HepG2 (cell line): Measurements from ENCODE around the gene IFNA6. TPM values are rescaled to one million over a fixed set of nuclear protein-coding genes. Genes with fewer than 3 reads are reported as not detected.

Experiments used
- ATF1 ChIP-seq: IDR thresholded peaks from 2 replicates; pipeline ENCODE4 v1.6.1; 2016; ENCODE audit warnings: mild to moderate bottlenecking, control low read depth
- EHMT2 ChIP-seq: fragments of 200-600 bp; sonication (generic); IDR thresholded peaks from 2 replicates; pipeline ENCODE4 v1.7.0; 2017; ENCODE audit warnings: antibody characterized with exemption, low read depth, low read length, borderline replicate concordance
- ETV6 ChIP-seq: sonication (generic); formaldehyde crosslinking; conservative IDR thresholded peaks from 2 replicates; pipeline ENCODE4 v1.4.0; 2020; ENCODE audit warnings: missing genetic modification reagents
- KLF12 ChIP-seq: sonication (generic); formaldehyde crosslinking; IDR thresholded peaks from 2 replicates; pipeline ENCODE4 v1.4.0; 2020; ENCODE audit warnings: missing genetic modification reagents, borderline replicate concordance
- KLF15 ChIP-seq: sonication (generic); formaldehyde crosslinking; IDR thresholded peaks from 2 replicates; pipeline ENCODE4 v1.8.1; 2023; ENCODE audit warnings: borderline replicate concordance, mild to moderate bottlenecking, inconsistent platforms, missing genetic modification reagents, mixed read lengths
- MAZ ChIP-seq, 2 experiments: sonication (generic) in 1 of 2; formaldehyde crosslinking in 1 of 2; IDR thresholded peaks; 2 replicates each; pipeline versions ENCODE4 v1.5.0 to v1.6.1; 2012 to 2020; ENCODE audit warnings: low read depth in 2 of 2, mild to moderate bottlenecking in 2 of 2, borderline replicate concordance in 1 of 2, improper control_type of control experiment in 1 of 2, low read length in 1 of 2, missing genetic modification reagents in 1 of 2, moderate library complexity in 1 of 2
- MTA3 ChIP-seq: sonication (generic); formaldehyde crosslinking; IDR thresholded peaks from 2 replicates; pipeline ENCODE4 v1.4.0; 2020; ENCODE audit warnings: missing genetic modification reagents
- SMARCE1 ChIP-seq: fragments of 450-650 bp; IDR thresholded peaks from 2 replicates; pipeline ENCODE4 v1.6.1; 2017; ENCODE audit warnings: borderline replicate concordance
- SRF ChIP-seq: IDR thresholded peaks from 2 replicates; pipeline ENCODE4 v1.6.1; 2011; ENCODE audit warnings: mild to moderate bottlenecking, low read depth, low read length, moderate library complexity
- YEATS4 ChIP-seq: sonication (generic); formaldehyde crosslinking; IDR thresholded peaks from 2 replicates; pipeline ENCODE4 v1.4.0; 2020; ENCODE audit warnings: missing genetic modification reagents, borderline replicate concordance
- ZBTB42 ChIP-seq: sonication (generic); formaldehyde crosslinking; IDR thresholded peaks from 2 replicates; pipeline ENCODE4 v1.5.0; 2020; ENCODE audit warnings: mild to moderate bottlenecking, missing genetic modification reagents
- ZNF143 ChIP-seq: sonication (generic); formaldehyde crosslinking; IDR thresholded peaks from 2 replicates; pipeline ENCODE4 v1.4.0; 2020; ENCODE audit warnings: missing genetic modification reagents
- ZNF207 ChIP-seq: fragments of 450-650 bp; IDR thresholded peaks from 2 replicates; pipeline ENCODE4 v1.6.1; 2016; ENCODE audit warnings: antibody characterized with exemption, borderline replicate concordance
- ZNF282 ChIP-seq: fragments of 450-650 bp; IDR thresholded peaks from 2 replicates; pipeline ENCODE4 v1.6.1; 2018; ENCODE audit not compliant: partially characterized antibody
- ZNF501 ChIP-seq: sonication (generic); formaldehyde crosslinking; IDR thresholded peaks from 2 replicates; pipeline ENCODE4 v1.5.1; 2020; ENCODE audit warnings: mild to moderate bottlenecking, moderate library complexity, missing genetic modification reagents
- ZNF567 ChIP-seq: sonication (generic); formaldehyde crosslinking; IDR thresholded peaks from 2 replicates; pipeline ENCODE4 v1.8.1; 2023; ENCODE audit warnings: mild to moderate bottlenecking, missing genetic modification reagents, borderline replicate concordance
- ZNF589 ChIP-seq: sonication (generic); formaldehyde crosslinking; conservative IDR thresholded peaks from 2 replicates; pipeline ENCODE4 v1.8.0; 2022; ENCODE audit warnings: mild to moderate bottlenecking, moderate library complexity, missing genetic modification reagents
- ZNF607 ChIP-seq: sonication (generic); formaldehyde crosslinking; IDR thresholded peaks from 2 replicates; pipeline ENCODE4 v1.5.1; 2020; ENCODE audit warnings: missing genetic modification reagents, mild to moderate bottlenecking, borderline replicate concordance
- ZNF766 ChIP-seq: sonication (generic); formaldehyde crosslinking; IDR thresholded peaks from 2 replicates; pipeline ENCODE4 v1.5.0; 2020; ENCODE audit warnings: missing genetic modification reagents, borderline replicate concordance
- polyA plus RNA-seq, 8 experiments: library from polyadenylated mRNA; depleted of rRNA in 3 of 8; stranded (reverse) in 7 of 8; unstranded in 1 of 8; fragments of >200 nt; fragmentation: Illumina TruSeq in 4 of 8; extraction: Trizol in 4 of 8; gene quantifications; 2 replicates each; pipeline versions ENCODE4 v1.2.1 to v1.2.3, GENCODE V29; 2011 to 2016; ENCODE audit warnings: low read depth in 4 of 8, missing spikeins in 1 of 8, mixed read lengths in 1 of 8; ENCODE audit not compliant: insufficient read depth in 1 of 8
- total RNA-seq, 5 experiments: library from RNA; depleted of rRNA; stranded (reverse); fragments of >200 nt; fragmentation: Illumina TruSeq; extraction: Trizol; gene quantifications; 2 replicates each; pipeline ENCODE4 v1.2.3, GENCODE V29; 2016; ENCODE audit warnings: low read depth in 1 of 5
- TF ChIP-seq, protein P1 (sequence below): IDR thresholded peaks from 2 replicates; pipeline ENCODE4 v1.6.1; 2016; ENCODE audit warnings: control low read depth
- TF ChIP-seq, protein P2 (sequence below): sonication (generic); formaldehyde crosslinking; IDR thresholded peaks from 2 replicates; pipeline ENCODE4 v1.4.0; 2020; ENCODE audit warnings: mild to moderate bottlenecking, missing genetic modification reagents
- TF ChIP-seq, protein P3 (sequence below), 2 experiments: sonication (generic) in 1 of 2; formaldehyde crosslinking in 1 of 2; IDR thresholded peaks; 2 replicates each; pipeline versions ENCODE4 v1.4.0 to v1.6.1; 2018 to 2020; ENCODE audit warnings: missing genetic modification reagents in 2 of 2, borderline replicate concordance in 1 of 2, low read depth in 1 of 2, mild to moderate bottlenecking in 1 of 2, missing biosample characterization in 1 of 2
- TF ChIP-seq, protein P4 (sequence below): sonication (generic); formaldehyde crosslinking; IDR thresholded peaks from 2 replicates; pipeline ENCODE4 v1.4.0; 2020; ENCODE audit warnings: missing genetic modification reagents

Gene IFNA6
- total and polyA plus RNA-seq, 2 of the 13 experiments (the other 11 are each of a cell fraction or from before 2014, with no cell fraction given) = not detected

DNA sequence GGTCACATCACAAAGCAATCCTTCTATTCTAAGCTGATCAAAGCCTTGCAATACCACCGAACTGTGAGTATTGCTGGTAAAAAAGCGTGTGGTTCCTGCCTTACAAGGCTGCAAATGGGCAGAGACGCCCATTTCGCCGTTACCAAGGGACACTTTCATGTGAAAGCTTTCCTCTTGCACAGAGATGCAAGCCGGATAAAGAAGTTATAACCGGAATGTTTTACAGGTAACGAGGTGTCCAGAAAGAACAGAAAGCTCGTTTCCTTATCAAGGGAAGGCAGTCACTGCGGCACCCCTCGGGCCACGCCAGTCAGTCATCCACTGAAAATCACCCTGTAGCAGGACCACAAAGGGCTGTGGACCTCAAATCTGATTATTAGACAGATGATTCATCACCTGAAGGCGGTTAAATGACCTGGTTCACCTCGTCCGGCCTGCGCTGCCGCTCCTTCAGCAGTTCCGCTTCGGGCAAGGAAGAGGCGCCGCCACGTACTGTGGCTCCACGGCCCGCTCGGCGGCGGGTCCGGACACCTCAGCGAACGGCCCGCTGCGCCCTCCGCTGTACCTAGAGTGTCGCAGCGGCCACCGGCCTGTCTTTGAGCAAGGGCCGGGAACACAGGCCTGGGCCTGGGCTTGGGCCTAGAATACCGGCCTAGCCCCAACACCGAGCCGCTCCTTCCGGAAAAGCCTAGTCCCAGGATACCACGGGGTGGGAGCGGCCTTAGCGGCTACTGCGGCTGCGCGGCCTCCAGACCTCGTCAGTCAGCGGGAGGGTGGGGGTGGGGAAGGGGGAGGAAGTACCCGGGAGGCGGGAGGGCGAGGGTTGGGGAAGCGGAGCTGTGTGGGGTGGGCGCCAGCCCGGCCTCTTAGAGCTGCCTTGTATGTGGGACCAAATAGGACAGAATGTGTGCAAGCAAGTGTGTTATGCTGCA is 15.7 kb downstream of the IFNA6 start, which contains the start of gene KLHL9 (continued):
- TF ChIP-seq, protein P1, sequence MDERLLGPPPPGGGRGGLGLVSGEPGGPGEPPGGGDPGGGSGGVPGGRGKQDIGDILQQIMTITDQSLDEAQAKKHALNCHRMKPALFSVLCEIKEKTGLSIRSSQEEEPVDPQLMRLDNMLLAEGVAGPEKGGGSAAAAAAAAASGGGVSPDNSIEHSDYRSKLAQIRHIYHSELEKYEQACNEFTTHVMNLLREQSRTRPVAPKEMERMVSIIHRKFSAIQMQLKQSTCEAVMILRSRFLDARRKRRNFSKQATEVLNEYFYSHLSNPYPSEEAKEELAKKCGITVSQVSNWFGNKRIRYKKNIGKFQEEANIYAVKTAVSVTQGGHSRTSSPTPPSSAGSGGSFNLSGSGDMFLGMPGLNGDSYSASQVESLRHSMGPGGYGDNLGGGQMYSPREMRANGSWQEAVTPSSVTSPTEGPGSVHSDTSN (CRISPR knock-in tag) = no peak
- TF ChIP-seq ZNF766 (CRISPR knock-in tag) (no peak), ZBTB42 (no peak), ZNF607 (CRISPR knock-in tag) (peak; percentile 86), SRF (no peak), ETV6 (CRISPR knock-in tag) (no peak), ZNF567 (no peak), KLF12 (CRISPR knock-in tag) (0 out of 2 replicates have a peak, but pooled peaks have one; percentile 64), ZNF282 (no peak), KLF15 (CRISPR knock-in tag) (0 out of 2 replicates have a peak, but pooled peaks have one; percentile 29), ATF1 (no peak), ZNF143 (CRISPR knock-in tag) (peak; percentile 86), MAZ (IDR thresholded peaks at IDR 0.05; ENCODE audit: borderline replicate concordance, low read depth, low read length) (peak; percentile 71; the same call in 1 of the 2 replicates), MAZ (CRISPR knock-in tag; IDR thresholded peaks at IDR 0.05; ENCODE audit: low read depth) (peak; percentile 62; the same call in 1 of the 2 replicates), YEATS4 (CRISPR knock-in tag) (peak; percentile 89), SMARCE1 (no peak), ZNF207 (no peak), MTA3 (no peak), EHMT2 (no peak), ZNF501 (CRISPR knock-in tag) (peak; percentile 70), ZNF589 (CRISPR knock-in tag) (peak; percentile 49; the same call in 1 of the 2 replicates)
- TF ChIP-seq, protein P2, sequence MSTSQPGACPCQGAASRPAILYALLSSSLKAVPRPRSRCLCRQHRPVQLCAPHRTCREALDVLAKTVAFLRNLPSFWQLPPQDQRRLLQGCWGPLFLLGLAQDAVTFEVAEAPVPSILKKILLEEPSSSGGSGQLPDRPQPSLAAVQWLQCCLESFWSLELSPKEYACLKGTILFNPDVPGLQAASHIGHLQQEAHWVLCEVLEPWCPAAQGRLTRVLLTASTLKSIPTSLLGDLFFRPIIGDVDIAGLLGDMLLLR (CRISPR knock-in tag) = peak; percentile 56; the same call in 1 of the 2 replicates
- TF ChIP-seq, protein P3, sequence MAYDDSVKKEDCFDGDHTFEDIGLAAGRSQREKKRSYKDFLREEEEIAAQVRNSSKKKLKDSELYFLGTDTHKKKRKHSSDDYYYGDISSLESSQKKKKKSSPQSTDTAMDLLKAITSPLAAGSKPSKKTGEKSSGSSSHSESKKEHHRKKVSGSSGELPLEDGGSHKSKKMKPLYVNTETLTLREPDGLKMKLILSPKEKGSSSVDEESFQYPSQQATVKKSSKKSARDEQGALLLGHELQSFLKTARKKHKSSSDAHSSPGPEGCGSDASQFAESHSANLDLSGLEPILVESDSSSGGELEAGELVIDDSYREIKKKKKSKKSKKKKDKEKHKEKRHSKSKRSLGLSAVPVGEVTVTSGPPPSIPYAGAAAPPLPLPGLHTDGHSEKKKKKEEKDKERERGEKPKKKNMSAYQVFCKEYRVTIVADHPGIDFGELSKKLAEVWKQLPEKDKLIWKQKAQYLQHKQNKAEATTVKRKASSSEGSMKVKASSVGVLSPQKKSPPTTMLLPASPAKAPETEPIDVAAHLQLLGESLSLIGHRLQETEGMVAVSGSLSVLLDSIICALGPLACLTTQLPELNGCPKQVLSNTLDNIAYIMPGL (CRISPR knock-in tag; IDR thresholded peaks at IDR 0.05; ENCODE audit: borderline replicate concordance in 1 of 2, low read depth in 1 of 2) = peak; percentile 92 to 96; a peak in 3 of 4 replicates
- TF ChIP-seq, protein P4, sequence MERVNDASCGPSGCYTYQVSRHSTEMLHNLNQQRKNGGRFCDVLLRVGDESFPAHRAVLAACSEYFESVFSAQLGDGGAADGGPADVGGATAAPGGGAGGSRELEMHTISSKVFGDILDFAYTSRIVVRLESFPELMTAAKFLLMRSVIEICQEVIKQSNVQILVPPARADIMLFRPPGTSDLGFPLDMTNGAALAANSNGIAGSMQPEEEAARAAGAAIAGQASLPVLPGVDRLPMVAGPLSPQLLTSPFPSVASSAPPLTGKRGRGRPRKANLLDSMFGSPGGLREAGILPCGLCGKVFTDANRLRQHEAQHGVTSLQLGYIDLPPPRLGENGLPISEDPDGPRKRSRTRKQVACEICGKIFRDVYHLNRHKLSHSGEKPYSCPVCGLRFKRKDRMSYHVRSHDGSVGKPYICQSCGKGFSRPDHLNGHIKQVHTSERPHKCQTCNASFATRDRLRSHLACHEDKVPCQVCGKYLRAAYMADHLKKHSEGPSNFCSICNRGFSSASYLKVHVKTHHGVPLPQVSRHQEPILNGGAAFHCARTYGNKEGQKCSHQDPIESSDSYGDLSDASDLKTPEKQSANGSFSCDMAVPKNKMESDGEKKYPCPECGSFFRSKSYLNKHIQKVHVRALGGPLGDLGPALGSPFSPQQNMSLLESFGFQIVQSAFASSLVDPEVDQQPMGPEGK (CRISPR knock-in tag) = 0 out of 2 replicates have a peak, but pooled peaks have one; percentile 12
